Cardiac muscle cell (in vitro differentiated cells and primary cell): ENCODE measurements around the gene GPM6B. TPM values are rescaled to one million over a fixed set of nuclear protein-coding genes. Genes with fewer than 3 reads are reported as not detected.
A peak's percentile ranks its signal among the peaks of the same experiment; 100 is the strongest.
"Not testable (repeated sequence)": the region's sequence is repeated elsewhere in the genome, so short reads cannot be mapped to it uniquely, and the experiment has no call there.

Experiments
- DNase-seq, 2 donors: peaks; one replicate each; pipeline versions ENCODE4 v3.0.0 to v3.0.0-alpha.2; 2010 to 2017; ENCODE audit warnings: low read depth in 1 of 2, low spot score in 1 of 2
- H3K27ac ChIP-seq: fragments of 200-600 bp; sonication (generic); 2 replicates; pipeline ENCODE4 v1.5.1; 2016
- H3K27me3 ChIP-seq: fragments of 200-600 bp; sonication (generic); 2 replicates; pipeline ENCODE4 v1.6.0; 2016; ENCODE audit warnings: control low read depth
- H3K36me3 ChIP-seq: fragments of 200-600 bp; sonication (generic); 2 replicates; pipeline ENCODE4 v1.5.1; 2016; ENCODE audit warnings: control low read depth
- H3K4me1 ChIP-seq: fragments of 200-600 bp; sonication (generic); 2 replicates; pipeline ENCODE4 v1.8.1; 2017; ENCODE audit warnings: low read depth, mild to moderate bottlenecking, mixed run types
- H3K4me3 ChIP-seq: fragments of 200-600 bp; sonication (generic); 2 replicates; pipeline ENCODE4 v1.5.1; 2016; ENCODE audit warnings: mild to moderate bottlenecking
- H3K9me3 ChIP-seq: fragments of 200-600 bp; sonication (generic); 2 replicates; pipeline ENCODE4 v1.5.1; 2017; ENCODE audit warnings: low read depth, mild to moderate bottlenecking, control low read depth
- polyA plus RNA-seq: library from polyadenylated mRNA; unstranded; fragments of >200 nt; fragmentation: Nextera tagmentation; extraction: Ambion mirVana; gene quantifications from 2 replicates; pipeline ENCODE4 v1.2.1, GENCODE V29; 2016
- total RNA-seq: library from RNA; depleted of rRNA; stranded (reverse); fragments of >200 nt; gene quantifications from 2 replicates; pipeline ENCODE4 v1.2.3, GENCODE V29; 2016
- TF ChIP-seq, protein P1 (sequence below): IDR thresholded peaks from 2 replicates; pipeline ENCODE4 v1.5.1; 2012; ENCODE audit warnings: low read depth, mild to moderate bottlenecking, low read length

The GPM6B gene
- total and polyA plus RNA-seq, 2 experiments from 2014 or later, result 3.4 to 8.7 TPM

GRCh38 chrX:13734278-13735172 is 82.4 kb downstream of the GPM6B start, which contains the start of the genes OFD1 and TRAPPC2:
OFD1 (plus strand) TSS chrX:13734748; CDS start chrX:13735072, 324 bp downstream.
TRAPPC2 (minus strand) TSS chrX:13734620; CDS start chrX:13719963, 14,657 bp downstream.
- DNase-seq, result peak; percentile 94 to 98
- TF ChIP-seq, protein P1, sequence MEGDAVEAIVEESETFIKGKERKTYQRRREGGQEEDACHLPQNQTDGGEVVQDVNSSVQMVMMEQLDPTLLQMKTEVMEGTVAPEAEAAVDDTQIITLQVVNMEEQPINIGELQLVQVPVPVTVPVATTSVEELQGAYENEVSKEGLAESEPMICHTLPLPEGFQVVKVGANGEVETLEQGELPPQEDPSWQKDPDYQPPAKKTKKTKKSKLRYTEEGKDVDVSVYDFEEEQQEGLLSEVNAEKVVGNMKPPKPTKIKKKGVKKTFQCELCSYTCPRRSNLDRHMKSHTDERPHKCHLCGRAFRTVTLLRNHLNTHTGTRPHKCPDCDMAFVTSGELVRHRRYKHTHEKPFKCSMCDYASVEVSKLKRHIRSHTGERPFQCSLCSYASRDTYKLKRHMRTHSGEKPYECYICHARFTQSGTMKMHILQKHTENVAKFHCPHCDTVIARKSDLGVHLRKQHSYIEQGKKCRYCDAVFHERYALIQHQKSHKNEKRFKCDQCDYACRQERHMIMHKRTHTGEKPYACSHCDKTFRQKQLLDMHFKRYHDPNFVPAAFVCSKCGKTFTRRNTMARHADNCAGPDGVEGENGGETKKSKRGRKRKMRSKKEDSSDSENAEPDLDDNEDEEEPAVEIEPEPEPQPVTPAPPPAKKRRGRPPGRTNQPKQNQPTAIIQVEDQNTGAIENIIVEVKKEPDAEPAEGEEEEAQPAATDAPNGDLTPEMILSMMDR, result no peak

DNA sequence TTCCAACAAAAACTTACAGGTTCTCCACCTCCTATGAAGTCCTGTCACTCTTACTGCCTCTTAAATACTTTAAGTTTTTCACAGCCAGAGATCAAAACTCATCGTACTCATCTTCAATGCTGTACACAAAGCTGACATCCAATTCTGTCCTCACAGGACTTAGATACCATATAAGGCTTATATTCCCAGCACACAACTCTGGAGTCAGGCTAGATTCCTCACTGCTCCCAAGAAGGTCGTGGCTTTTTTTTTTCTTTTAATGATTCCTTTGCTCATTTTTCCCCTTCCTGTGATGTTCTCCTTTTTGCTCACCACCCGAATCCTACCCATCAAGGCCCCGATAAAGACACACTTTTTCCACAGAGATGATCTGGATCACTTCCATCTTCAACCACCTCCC is 83.4 kb downstream of the GPM6B start:
- Histone ChIP-seq H3K9me3 (no peaks in the 10 kb centered on the region), H3K4me1 (peaks cover 13% of the 10 kb centered on the region), H3K4me3 (peak overlapping the region; percentile 77), H3K36me3 (peaks cover 12% of the 10 kb centered on the region), H3K27ac (peak overlapping the region; percentile 90), H3K27me3 (no peaks in the 10 kb centered on the region)
- TF ChIP-seq, protein P1, result no peak
- no peak for DNase-seq

More at GRCh38 chrX:13734278-13735172, 82.4 kb downstream of the GPM6B start, which contains the start of the genes OFD1 and TRAPPC2:
- Histone ChIP-seq H3K36me3 (peaks cover 18% of the 10 kb centered on the region), H3K9me3 (no peaks in the 10 kb centered on the region), H3K4me1 (peaks cover 13% of the 10 kb centered on the region), H3K4me3 (peak within 1 kb of the TSS; percentile 77), H3K27me3 (no peaks in the 10 kb centered on the region), H3K27ac (peak within 1 kb of the TSS; percentile 90)

DNA sequence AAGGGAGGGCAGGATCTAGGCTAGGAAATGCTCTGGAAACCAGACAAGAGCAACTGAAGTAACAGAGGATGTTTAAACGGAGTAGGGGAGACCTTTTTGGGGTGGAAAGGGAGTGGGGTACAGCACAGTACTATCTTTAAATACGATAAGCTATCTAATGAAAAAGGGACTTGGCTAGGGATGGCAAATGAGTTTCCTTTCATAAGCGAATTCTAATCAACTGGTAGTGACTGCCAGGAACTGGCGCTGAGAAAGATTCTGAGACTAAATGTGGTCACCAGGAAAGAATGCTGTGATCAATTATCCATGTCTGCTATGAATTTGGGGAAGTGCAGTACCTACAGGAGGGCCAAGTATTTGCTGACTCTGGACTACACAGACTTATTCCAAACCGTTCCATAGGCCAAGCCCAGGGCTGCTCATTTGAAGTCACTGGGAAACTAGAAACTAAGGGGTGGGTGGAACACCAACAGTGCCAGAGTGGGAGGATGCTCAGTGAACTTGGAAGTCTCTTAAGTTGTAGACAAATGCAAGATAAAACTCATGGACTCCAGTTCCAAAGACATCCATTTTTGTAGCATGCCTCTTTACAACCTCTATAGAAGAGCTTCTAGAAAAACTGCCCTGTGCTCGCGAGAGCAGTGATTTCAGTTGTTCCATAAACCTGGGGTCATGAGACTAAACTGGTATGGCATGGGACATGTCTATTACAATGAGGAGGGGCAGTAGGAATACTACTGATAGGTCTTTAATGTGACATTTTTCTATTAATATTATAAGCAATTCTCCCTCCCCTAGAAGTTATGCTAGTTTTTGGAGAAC is 84.4 kb downstream of the GPM6B start:
- H3K36me3 ChIP-seq, result peaks cover 6% of the 10 kb centered on the region
- peaks cover 13% of the 10 kb centered on the region for H3K4me1 ChIP-seq
- no peak overlapping the region for H3K4me3 ChIP-seq
- no peak overlapping the region for H3K27ac ChIP-seq
- no peak for DNase-seq
- TF ChIP-seq, protein P1, result no peak
- H3K9me3 ChIP-seq, result no peaks in the 10 kb centered on the region
- H3K27me3 ChIP-seq, result no peaks in the 10 kb centered on the region

- H3K36me3 ChIP-seq, H3K9me3 ChIP-seq, H3K4me1 ChIP-seq, H3K27ac ChIP-seq, H3K4me3 ChIP-seq, DNase-seq, H3K27me3 ChIP-seq: not testable (repeated sequence)
These were observed 86.4 kb downstream of the GPM6B start for GRCh38 chrX:13730523-13730922.

DNA sequence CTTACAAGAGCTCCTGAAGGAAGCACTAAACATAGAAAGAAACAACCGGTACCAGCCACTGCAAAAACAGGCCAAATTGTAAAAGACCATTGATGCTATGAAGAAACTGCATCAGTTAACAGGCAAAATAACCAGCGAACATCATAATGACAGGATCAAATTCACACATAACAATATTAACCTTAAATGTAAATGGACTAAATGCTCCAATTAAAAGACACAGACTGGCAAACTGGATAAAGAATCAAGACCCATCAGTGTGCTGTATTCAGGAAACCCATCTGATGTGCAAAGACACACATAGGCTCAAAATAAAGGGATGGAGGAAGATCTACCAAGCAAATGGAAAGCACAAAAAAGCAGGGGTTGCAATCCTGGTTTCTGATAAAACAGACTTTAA is 90.3 kb downstream of the GPM6B start:
- H3K4me1 ChIP-seq, H3K36me3 ChIP-seq, H3K4me3 ChIP-seq, H3K9me3 ChIP-seq, H3K27ac ChIP-seq, DNase-seq, H3K27me3 ChIP-seq: not testable (repeated sequence)

GRCh38 chrX:13724878-13725277 is 92.0 kb downstream of the GPM6B start:
- H3K4me1 ChIP-seq, DNase-seq, H3K9me3 ChIP-seq, H3K27me3 ChIP-seq, H3K4me3 ChIP-seq, H3K36me3 ChIP-seq, H3K27ac ChIP-seq: not testable (repeated sequence)
